ENCODE measurements around the gene EXOC1L. TPM values are rescaled to one million over a fixed set of nuclear protein-coding genes. Genes with fewer than 3 reads are reported as not detected.

Gene EXOC1L
- total RNA-seq, 4 donors from 2014 or later: not detected

DNA sequence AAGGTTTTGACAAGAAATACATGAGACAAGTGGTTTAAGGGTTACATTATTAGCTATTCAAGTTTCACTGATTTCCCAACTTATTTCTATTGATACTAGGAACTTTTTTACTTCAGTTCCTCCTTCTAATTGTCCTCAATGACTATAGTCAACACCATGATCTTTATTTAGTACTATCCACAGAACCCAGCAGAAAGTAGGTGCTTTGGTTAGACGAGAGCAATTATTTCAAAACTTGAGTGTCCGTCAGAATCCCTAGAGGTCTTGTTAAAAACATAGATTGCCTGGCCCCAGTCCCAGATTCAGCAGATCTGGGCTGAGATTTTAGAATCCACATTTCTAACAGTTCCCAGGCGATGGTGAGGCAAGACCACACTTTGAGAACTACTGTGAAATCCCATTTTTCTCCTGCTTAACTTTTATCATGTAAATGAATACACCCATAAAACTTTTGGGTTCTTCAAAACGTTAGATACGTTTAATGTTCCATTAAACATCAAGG, 51.8 kb downstream of the EXOC1L start:
- no peak for DNase-seq (ENCODE audit: low spot score in 2 of 2)
- H3K9me3 ChIP-seq: no peaks in the 10 kb centered on the region
- no peaks in the 10 kb centered on the region for H3K27me3 ChIP-seq
- H3K4me3 ChIP-seq: no peak overlapping the region
- 58 to 62% methylated on average over 5 of the region's 5 CpGs for WGBS, 2 donors
- TF ChIP-seq, protein P1, sequence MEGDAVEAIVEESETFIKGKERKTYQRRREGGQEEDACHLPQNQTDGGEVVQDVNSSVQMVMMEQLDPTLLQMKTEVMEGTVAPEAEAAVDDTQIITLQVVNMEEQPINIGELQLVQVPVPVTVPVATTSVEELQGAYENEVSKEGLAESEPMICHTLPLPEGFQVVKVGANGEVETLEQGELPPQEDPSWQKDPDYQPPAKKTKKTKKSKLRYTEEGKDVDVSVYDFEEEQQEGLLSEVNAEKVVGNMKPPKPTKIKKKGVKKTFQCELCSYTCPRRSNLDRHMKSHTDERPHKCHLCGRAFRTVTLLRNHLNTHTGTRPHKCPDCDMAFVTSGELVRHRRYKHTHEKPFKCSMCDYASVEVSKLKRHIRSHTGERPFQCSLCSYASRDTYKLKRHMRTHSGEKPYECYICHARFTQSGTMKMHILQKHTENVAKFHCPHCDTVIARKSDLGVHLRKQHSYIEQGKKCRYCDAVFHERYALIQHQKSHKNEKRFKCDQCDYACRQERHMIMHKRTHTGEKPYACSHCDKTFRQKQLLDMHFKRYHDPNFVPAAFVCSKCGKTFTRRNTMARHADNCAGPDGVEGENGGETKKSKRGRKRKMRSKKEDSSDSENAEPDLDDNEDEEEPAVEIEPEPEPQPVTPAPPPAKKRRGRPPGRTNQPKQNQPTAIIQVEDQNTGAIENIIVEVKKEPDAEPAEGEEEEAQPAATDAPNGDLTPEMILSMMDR (IDR thresholded peaks at IDR 0.05): no peak
- TF ChIP-seq POLR2A (IDR thresholded peaks at IDR 0.05): no peak
- no peak for TF ChIP-seq EP300 (IDR thresholded peaks at IDR 0.05)
- H3K4me1 ChIP-seq: peaks cover 0 to 11% (median 0%) of the 10 kb centered on the region in 4 donors
- no peak overlapping the region for H3K27ac ChIP-seq
- H3K36me3 ChIP-seq: peaks cover 0 to 67% (median 11%) of the 10 kb centered on the region in 3 donors

DNA sequence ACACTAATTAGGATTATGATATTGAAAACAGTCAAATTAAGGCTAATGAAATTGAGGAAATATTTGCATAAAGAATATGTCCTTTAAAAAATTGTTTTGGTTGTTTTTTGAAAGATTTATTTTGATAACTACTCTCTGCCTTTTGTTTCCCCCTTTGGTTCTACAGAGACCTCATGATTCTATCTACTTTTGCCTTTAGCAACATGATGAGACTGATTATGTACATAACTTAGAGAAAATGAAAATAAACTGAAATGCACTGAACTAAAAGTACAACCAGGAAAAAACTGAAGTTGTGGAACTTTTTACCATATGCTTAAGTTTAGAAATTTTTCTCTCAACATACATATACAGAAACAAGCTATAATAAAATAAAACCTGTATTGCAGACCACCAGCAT, 55.2 kb downstream of the EXOC1L start:
- Histone ChIP-seq H3K4me3 (no peak overlapping the region), H3K36me3 (peaks cover 4 to 72% (median 5%) of the 10 kb centered on the region in 3 donors), H3K9me3 (no peaks in the 10 kb centered on the region), H3K4me1 (no peaks in the 10 kb centered on the region), H3K27me3 (no peaks in the 10 kb centered on the region), H3K27ac (no peak overlapping the region)
- TF ChIP-seq, protein P1 (IDR thresholded peaks at IDR 0.05): no peak
- TF ChIP-seq EP300 (IDR thresholded peaks at IDR 0.05): no peak
- TF ChIP-seq POLR2A (IDR thresholded peaks at IDR 0.05): no peak
- no peak for DNase-seq (ENCODE audit: low spot score in 2 of 2)

DNA sequence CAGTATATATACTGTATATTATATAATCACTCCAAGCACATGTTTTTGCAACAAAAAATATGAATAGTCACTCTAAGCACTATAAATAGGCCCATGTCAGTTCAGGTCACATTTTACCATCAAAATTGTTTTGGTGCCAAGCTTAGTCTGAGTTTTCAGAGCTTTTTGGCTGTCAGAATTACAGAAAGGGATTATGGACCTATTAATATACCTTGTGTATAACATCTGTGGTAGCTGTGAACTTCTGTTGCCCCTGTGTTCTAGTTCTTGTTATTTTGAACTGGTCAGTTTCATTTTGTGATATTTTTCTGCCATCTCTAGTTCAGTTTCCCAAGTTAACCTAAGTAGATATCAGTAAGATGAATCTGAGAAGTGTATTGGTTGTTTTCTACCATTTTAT, 56.8 kb downstream of the EXOC1L start:
- TF ChIP-seq, protein P1 (IDR thresholded peaks at IDR 0.05): no peak
- no peak for TF ChIP-seq POLR2A (IDR thresholded peaks at IDR 0.05)
- no peak for TF ChIP-seq EP300 (IDR thresholded peaks at IDR 0.05)
- no peak for DNase-seq (ENCODE audit: low spot score in 2 of 2)
- Histone ChIP-seq H3K9me3 (no peaks in the 10 kb centered on the region), H3K27me3 (no peaks in the 10 kb centered on the region), H3K4me1 (no peaks in the 10 kb centered on the region), H3K36me3 (peaks cover 0 to 71% (median 5%) of the 10 kb centered on the region in 3 donors), H3K27ac (no peak overlapping the region), H3K4me3 (no peak overlapping the region)

DNA sequence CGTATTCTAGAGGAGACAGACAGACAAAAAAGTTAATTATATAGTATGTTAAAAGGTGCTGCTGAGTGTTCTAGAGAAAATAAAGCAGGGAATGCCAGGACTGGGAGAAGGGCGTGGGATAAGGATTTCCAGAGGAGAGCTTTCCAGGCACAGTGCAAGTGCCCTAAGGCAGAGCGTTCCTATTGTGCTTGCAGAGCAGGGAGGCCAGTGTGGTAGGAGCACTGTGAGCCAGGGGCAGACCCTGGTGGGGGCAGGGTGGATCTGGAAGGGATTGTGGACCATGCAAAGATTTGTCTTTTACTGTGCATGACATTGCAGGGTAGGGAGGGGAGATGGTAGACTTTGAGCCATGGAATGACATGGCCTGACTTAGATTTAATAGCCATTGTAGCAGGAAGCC, 59.6 kb downstream of the EXOC1L start:
- no peaks in the 10 kb centered on the region for H3K27me3 ChIP-seq
- 91 to 97% methylated on average over 3 of the region's 3 CpGs for WGBS, 2 donors
- peaks cover 0 to 63% (median 5%) of the 10 kb centered on the region in 3 donors for H3K36me3 ChIP-seq
- TF ChIP-seq POLR2A (IDR thresholded peaks at IDR 0.05): no peak
- TF ChIP-seq, protein P1 (IDR thresholded peaks at IDR 0.05): no peak
- TF ChIP-seq EP300 (IDR thresholded peaks at IDR 0.05): no peak
- no peak for DNase-seq (ENCODE audit: low spot score in 2 of 2)
- no peak overlapping the region for H3K4me3 ChIP-seq
- no peak overlapping the region for H3K27ac ChIP-seq
- no peaks in the 10 kb centered on the region for H3K4me1 ChIP-seq
- no peaks in the 10 kb centered on the region for H3K9me3 ChIP-seq

DNA sequence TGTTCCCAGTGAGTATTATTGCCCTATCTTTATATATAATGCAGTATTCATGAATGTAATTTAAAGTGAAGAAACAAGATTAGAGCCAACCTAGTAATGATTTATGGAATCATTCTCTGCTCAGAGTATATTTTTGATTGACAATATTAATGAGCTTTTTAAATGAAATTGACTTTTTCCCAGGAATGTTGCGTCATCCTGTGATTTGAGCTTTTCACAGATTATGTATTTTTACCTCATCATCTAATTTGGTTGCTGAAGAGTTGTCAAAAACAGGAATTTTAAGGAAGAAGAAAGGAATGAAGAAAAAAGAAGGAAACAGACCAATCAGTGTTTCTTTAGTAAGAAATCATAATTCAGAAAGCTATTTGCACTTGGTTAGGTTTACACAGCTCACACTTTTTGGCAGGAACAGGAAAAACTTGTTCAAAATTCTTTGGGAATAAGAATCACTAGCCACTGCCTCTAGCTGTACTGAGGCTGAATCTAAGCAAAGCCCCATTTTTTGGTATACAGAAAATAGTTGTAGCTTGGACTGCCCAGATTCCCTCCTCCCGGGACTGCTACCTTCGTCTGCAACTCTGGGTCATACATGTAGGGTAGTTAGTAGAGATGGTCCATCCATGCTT, 61.2 kb downstream of the EXOC1L start:
- Histone ChIP-seq H3K4me3 (no peak overlapping the region), H3K27me3 (no peaks in the 10 kb centered on the region), H3K9me3 (no peaks in the 10 kb centered on the region), H3K27ac (no peak overlapping the region), H3K4me1 (no peaks in the 10 kb centered on the region), H3K36me3 (peaks cover 0 to 58% (median 5%) of the 10 kb centered on the region in 3 donors)
- no peak for TF ChIP-seq EP300 (IDR thresholded peaks at IDR 0.05)
- TF ChIP-seq, protein P1 (IDR thresholded peaks at IDR 0.05): no peak
- TF ChIP-seq POLR2A (IDR thresholded peaks at IDR 0.05): no peak
- DNase-seq (ENCODE audit: low spot score in 2 of 2): no peak
- WGBS, 2 donors: 93 to 100% methylated on average over 3 of the region's 3 CpGs
